Activated T-cell treated with anti-CD3 and anti-CD28 coated beads, Interleukin-2, amount 50 U/mL, for 72 hours (primary cell): ENCODE measurements around the gene TMEFF2. TPM values are rescaled to one million over a fixed set of nuclear protein-coding genes. Genes with fewer than 3 reads are reported as not detected.

Experiments used
- ATAC-seq, 2 donors: fragments of 150-1000 bp; cut with Tn5 transposase; replicated peaks in 1 of 2; 2 replicates each; pipeline ENCODE4 v1.10.0; 2021; ENCODE audit warnings: moderate library complexity in 2 of 2, mild to moderate bottlenecking in 1 of 2
- DNase-seq, 2 donors: peaks; one replicate each; pipeline ENCODE4 v3.0.0; 2021 to 2022; ENCODE audit warnings: mixed read lengths in 1 of 2
- H3K27ac Mint-ChIP-seq: one replicate; pipeline ENCODE4 v1.8.0; 2022; ENCODE audit warnings: mild to moderate bottlenecking, moderate library complexity, mixed read lengths
- H3K27me3 Mint-ChIP-seq: one replicate; pipeline ENCODE4 v1.8.0; 2022; ENCODE audit warnings: low read depth, mixed read lengths
- H3K36me3 Mint-ChIP-seq, 2 donors: one replicate each; pipeline ENCODE4 v1.8.0; 2022; ENCODE audit warnings: mixed read lengths in 2 of 2, mild to moderate bottlenecking in 1 of 2; ENCODE audit not compliant: insufficient read depth in 2 of 2
- H3K4me1 Mint-ChIP-seq: one replicate; pipeline ENCODE4 v1.8.0; 2022; ENCODE audit warnings: low read depth, mixed read lengths
- H3K4me3 Mint-ChIP-seq, 2 donors: one replicate each; pipeline ENCODE4 v1.8.0; 2022; ENCODE audit warnings: mild to moderate bottlenecking in 2 of 2, mixed read lengths in 2 of 2, moderate library complexity in 2 of 2
- H3K9me3 Mint-ChIP-seq, 2 donors: one replicate each; pipeline ENCODE4 v1.8.0; 2022; ENCODE audit warnings: mixed read lengths in 2 of 2
- total RNA-seq, 2 donors: library from RNA; stranded (reverse); gene quantifications; one replicate each; pipeline ENCODE4 v1.2.3, GENCODE V29; 2022

Gene TMEFF2
- total RNA-seq, 2 donors from 2014 or later = not detected

- Mint-ChIP-seq H3K27me3 (peaks cover under 1% of the 10 kb centered on the region), H3K4me3 (no peak overlapping the region)
Measured at GRCh38 chr2:192161656-192162290, 33.0 kb downstream of the TMEFF2 start.

GRCh38 chr2:192159736-192160135 is 35.0 kb downstream of the TMEFF2 start:
- peaks cover 11% of the 10 kb centered on the region for H3K4me1 Mint-ChIP-seq
- DNase-seq = no peak
- H3K27ac Mint-ChIP-seq = no peak overlapping the region
- no peaks in the 10 kb centered on the region for H3K9me3 Mint-ChIP-seq
- H3K36me3 Mint-ChIP-seq = no peaks in the 10 kb centered on the region
- H3K27me3 Mint-ChIP-seq = no peaks in the 10 kb centered on the region
- H3K4me3 Mint-ChIP-seq = no peak overlapping the region
- ATAC-seq = no peak

More at GRCh38 chr2:192161656-192162290, 33.0 kb downstream of the TMEFF2 start:
- Mint-ChIP-seq H3K27ac (no peak overlapping the region), H3K36me3 (no peaks in the 10 kb centered on the region), H3K4me1 (peaks cover 11% of the 10 kb centered on the region), H3K9me3 (no peaks in the 10 kb centered on the region)
- no peak for DNase-seq
- ATAC-seq = no peak

DNA sequence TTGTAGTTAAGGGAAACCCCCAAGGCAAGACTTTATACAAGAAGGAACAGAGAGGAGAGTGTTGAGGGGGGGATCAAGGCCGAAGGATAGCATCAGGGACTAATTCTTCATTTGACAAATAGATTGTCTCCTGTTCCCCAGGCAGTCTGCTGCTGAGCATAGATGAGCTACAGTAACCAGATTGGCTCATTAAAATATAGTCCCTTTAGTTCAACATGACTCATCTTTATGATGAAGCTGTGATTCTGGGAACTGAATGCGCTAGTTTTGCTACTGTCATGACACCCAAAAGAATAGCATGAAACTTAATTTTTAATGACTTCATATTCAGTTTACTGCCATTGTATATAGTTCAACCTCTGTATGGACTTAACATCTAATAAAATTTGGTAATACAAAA is 35.5 kb downstream of the TMEFF2 start:
- no peak overlapping the region for H3K4me3 Mint-ChIP-seq
- H3K27ac Mint-ChIP-seq = no peak overlapping the region
- peaks cover 11% of the 10 kb centered on the region for H3K4me1 Mint-ChIP-seq
- peak; percentile 60 to 69 for ATAC-seq
- no peaks in the 10 kb centered on the region for H3K36me3 Mint-ChIP-seq
- DNase-seq = no peak
- H3K9me3 Mint-ChIP-seq = no peaks in the 10 kb centered on the region
- no peaks in the 10 kb centered on the region for H3K27me3 Mint-ChIP-seq

DNA sequence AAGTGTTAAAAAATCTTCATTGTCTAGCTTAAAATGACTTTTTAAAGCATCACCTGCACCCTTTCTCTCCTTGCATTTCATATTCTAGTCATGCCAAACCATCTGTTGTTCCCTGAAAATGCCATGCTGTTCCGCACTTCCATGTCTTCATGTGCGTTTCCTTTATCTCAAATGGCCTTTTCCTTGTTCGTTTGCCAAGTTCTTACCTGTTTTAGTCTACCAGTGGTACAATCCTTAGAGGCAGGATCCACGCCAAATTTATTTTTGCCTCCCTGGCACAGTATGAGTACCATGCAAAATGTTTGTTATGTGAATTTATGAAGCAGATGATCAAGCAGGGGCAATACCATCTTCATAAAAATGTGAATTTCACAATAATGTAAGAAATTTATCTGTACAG is 37.0 kb downstream of the TMEFF2 start:
- Mint-ChIP-seq H3K36me3 (no peaks in the 10 kb centered on the region), H3K27me3 (no peaks in the 10 kb centered on the region), H3K9me3 (no peaks in the 10 kb centered on the region), H3K4me3 (no peak overlapping the region), H3K4me1 (peaks cover 11% of the 10 kb centered on the region), H3K27ac (no peak overlapping the region)
- DNase-seq (no peak), ATAC-seq (no peak)

GRCh38 chr2:192155511-192156118 is 39.1 kb downstream of the TMEFF2 start:
- H3K9me3 Mint-ChIP-seq = no peaks in the 10 kb centered on the region
- DNase-seq (no peak), ATAC-seq (no peak)
- H3K4me1 Mint-ChIP-seq = no peaks in the 10 kb centered on the region
- H3K4me3 Mint-ChIP-seq = no peak overlapping the region
- no peaks in the 10 kb centered on the region for H3K36me3 Mint-ChIP-seq
- no peak overlapping the region for H3K27ac Mint-ChIP-seq
- no peaks in the 10 kb centered on the region for H3K27me3 Mint-ChIP-seq

GRCh38 chr2:192153561-192153960 is 41.2 kb downstream of the TMEFF2 start:
- Mint-ChIP-seq H3K4me3 (no peak overlapping the region), H3K9me3 (no peaks in the 10 kb centered on the region), H3K27ac (no peak overlapping the region), H3K36me3 (no peaks in the 10 kb centered on the region), H3K27me3 (no peaks in the 10 kb centered on the region), H3K4me1 (no peaks in the 10 kb centered on the region)
- no peak for ATAC-seq
- no peak for DNase-seq

- no peak for DNase-seq
- peak in 1 of 2 donors; percentile 13 for ATAC-seq
- Mint-ChIP-seq H3K36me3 (no peaks in the 10 kb centered on the region), H3K27me3 (no peaks in the 10 kb centered on the region), H3K4me1 (no peaks in the 10 kb centered on the region), H3K27ac (no peak overlapping the region), H3K4me3 (no peak overlapping the region), H3K9me3 (no peaks in the 10 kb centered on the region)
Measured at GRCh38 chr2:192151853-192152252, 42.9 kb downstream of the TMEFF2 start.

DNA sequence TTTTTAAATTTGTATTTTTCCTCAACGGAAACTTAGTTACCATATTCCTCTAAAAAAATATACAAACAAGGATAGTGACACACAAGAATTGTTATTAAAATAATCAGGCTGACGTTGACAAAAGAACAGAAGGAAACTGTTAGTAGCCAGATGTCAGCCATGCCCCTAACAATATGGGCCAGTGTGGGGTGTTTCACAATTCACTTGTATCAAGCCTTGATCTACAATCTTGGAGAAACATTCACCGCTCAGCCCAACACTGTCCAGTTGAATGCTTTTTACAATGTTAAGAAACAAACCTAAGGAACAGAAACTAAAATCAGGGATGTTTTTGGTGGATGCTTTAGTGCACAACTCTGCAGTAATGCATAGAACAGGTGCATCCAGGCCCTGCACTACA is 44.6 kb downstream of the TMEFF2 start:
- no peaks in the 10 kb centered on the region for H3K4me1 Mint-ChIP-seq
- no peaks in the 10 kb centered on the region for H3K9me3 Mint-ChIP-seq
- H3K4me3 Mint-ChIP-seq = no peak overlapping the region
- no peaks in the 10 kb centered on the region for H3K36me3 Mint-ChIP-seq
- ATAC-seq = no peak
- no peaks in the 10 kb centered on the region for H3K27me3 Mint-ChIP-seq
- H3K27ac Mint-ChIP-seq = no peak overlapping the region
- no peak for DNase-seq

- H3K9me3 Mint-ChIP-seq = no peaks in the 10 kb centered on the region
- H3K4me3 Mint-ChIP-seq = no peak overlapping the region
- H3K27ac Mint-ChIP-seq = no peak overlapping the region
- H3K27me3 Mint-ChIP-seq = peaks cover 6% of the 10 kb centered on the region
- no peaks in the 10 kb centered on the region for H3K36me3 Mint-ChIP-seq
- ATAC-seq (no peak), DNase-seq (no peak)
- H3K4me1 Mint-ChIP-seq = no peaks in the 10 kb centered on the region
Measured at GRCh38 chr2:192148620-192149321, 46.0 kb downstream of the TMEFF2 start.

GRCh38 chr2:192148241-192148619 is 46.5 kb downstream of the TMEFF2 start:
- Mint-ChIP-seq H3K4me1 (no peaks in the 10 kb centered on the region), H3K27me3 (peaks cover 6% of the 10 kb centered on the region), H3K27ac (no peak overlapping the region), H3K36me3 (no peaks in the 10 kb centered on the region), H3K9me3 (no peaks in the 10 kb centered on the region), H3K4me3 (no peak overlapping the region)
- DNase-seq = no peak
- ATAC-seq = no peak

DNA sequence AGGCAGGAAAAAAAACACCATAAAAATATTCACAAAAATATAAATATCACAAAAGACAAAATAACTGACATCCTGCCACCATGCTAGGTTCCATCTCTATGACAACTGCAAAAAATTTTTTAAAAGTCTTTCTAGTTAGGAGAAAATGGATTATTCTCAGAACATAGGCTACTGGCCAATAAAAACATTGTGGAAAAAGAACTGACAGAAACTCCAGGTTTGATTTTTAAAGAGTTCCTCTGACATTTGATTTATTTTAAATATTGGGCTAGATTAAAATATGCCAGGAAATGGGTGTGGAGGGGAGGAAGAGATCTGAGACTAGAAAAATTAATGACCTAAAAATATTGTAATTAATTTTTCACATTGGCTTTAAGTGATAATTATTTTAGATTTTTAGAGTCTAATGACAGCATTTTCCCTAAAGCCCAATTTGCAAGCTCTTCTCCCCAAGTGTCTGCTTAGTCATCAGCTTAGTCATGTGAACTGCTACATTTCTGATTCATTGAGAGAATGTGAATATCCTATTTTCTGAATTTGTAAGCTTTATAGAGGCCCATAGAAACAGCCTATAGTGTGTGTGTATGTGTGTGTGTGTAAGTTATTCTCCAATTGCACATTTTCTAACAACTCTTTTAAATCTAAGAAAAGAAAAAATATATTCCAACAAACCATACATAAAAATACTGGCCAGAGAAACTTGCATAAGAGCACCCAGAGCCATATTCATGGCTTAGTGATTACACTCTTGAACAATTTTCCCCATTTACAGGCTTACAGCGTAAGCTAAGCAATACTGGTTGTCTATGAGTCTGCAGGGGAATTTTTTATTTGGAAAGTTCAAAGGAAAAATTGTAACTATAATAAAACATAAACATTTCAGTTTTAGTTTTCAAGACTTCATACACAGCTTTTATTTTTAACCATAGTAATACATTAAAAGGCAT is 48.4 kb downstream of the TMEFF2 start:
- H3K27ac Mint-ChIP-seq = no peak overlapping the region
- DNase-seq (no peak), ATAC-seq (peak; percentile 53 to 71)
- no peaks in the 10 kb centered on the region for H3K9me3 Mint-ChIP-seq
- H3K27me3 Mint-ChIP-seq = peaks cover 6% of the 10 kb centered on the region
- no peaks in the 10 kb centered on the region for H3K36me3 Mint-ChIP-seq
- H3K4me1 Mint-ChIP-seq = no peaks in the 10 kb centered on the region
- no peak overlapping the region for H3K4me3 Mint-ChIP-seq

GRCh38 chr2:192145496-192145895 is 49.2 kb downstream of the TMEFF2 start:
- Mint-ChIP-seq H3K27ac (no peak overlapping the region), H3K4me1 (no peaks in the 10 kb centered on the region), H3K27me3 (peaks cover 6% of the 10 kb centered on the region), H3K9me3 (no peaks in the 10 kb centered on the region), H3K36me3 (no peaks in the 10 kb centered on the region), H3K4me3 (no peak overlapping the region)
- ATAC-seq (no peak), DNase-seq (no peak)
